ENCODE data around the gene CTPS2. TPM values are rescaled to one million over a fixed set of nuclear protein-coding genes. Genes with fewer than 3 reads are reported as not detected.
"Not testable (repeated sequence)": the region's sequence is repeated elsewhere in the genome, so short reads cannot be mapped to it uniquely, and the experiment has no call there.

The CTPS2 gene
- total RNA-seq, 4 donors from 2014 or later: 15.9 to 25.0 (median 19.3) TPM

- Histone ChIP-seq H3K9me3 (no peaks in the 10 kb centered on the region), H3K36me3 (peaks cover 17 to 29% of the 10 kb centered on the region in 2 donors), H3K27ac (no peak overlapping the region), H3K27me3 (no peaks in the 10 kb centered on the region), H3K4me3 (replicated peaks in 1 of 3) (no peak overlapping the region), H3K4me1 (no peaks in the 10 kb centered on the region)
- TF ChIP-seq POLR2A (IDR thresholded peaks at IDR 0.05): no peak
- TF ChIP-seq, protein P1, sequence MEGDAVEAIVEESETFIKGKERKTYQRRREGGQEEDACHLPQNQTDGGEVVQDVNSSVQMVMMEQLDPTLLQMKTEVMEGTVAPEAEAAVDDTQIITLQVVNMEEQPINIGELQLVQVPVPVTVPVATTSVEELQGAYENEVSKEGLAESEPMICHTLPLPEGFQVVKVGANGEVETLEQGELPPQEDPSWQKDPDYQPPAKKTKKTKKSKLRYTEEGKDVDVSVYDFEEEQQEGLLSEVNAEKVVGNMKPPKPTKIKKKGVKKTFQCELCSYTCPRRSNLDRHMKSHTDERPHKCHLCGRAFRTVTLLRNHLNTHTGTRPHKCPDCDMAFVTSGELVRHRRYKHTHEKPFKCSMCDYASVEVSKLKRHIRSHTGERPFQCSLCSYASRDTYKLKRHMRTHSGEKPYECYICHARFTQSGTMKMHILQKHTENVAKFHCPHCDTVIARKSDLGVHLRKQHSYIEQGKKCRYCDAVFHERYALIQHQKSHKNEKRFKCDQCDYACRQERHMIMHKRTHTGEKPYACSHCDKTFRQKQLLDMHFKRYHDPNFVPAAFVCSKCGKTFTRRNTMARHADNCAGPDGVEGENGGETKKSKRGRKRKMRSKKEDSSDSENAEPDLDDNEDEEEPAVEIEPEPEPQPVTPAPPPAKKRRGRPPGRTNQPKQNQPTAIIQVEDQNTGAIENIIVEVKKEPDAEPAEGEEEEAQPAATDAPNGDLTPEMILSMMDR (IDR thresholded peaks at IDR 0.05): no peak
- 88 to 96% methylated on average over 2 to 5 of the region's 5 CpGs for WGBS, 2 donors
- intact Hi-C loops (cut with DNase I): no loop called here
- no peak for DNase-seq
These were observed 24.6 kb upstream of the CTPS2 start for GRCh38 chrX:16737024-16737423.

GRCh38 chrX:16733013-16733412 is 20.5 kb upstream of the CTPS2 start:
- intact Hi-C loops (cut with DNase I): no loop called here
- H3K36me3 ChIP-seq: peaks cover 12 to 17% of the 10 kb centered on the region in 2 donors

DNA sequence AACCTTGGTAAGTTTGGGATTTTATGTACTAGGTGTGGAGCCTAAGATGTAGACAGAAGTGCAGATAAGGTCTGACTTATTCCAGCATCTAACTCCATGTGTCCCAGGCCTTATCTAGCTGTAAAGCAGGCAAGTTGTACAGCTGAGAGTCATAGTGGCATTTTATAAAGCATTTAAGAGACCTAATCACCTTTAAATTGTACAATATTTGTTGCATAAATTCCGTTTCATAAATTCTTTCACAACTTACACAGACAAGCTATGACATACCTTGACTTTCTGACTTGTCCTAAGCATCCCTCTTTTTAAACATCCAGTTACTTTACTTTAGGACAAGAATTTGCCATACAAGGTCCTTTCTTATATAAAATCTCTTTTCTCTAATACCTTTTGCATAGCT is 18.0 kb upstream of the CTPS2 start:
- no peak overlapping the region for H3K27ac ChIP-seq
- DNase-seq: no peak
- intact Hi-C loops (cut with DNase I): no loop called here
- no peaks in the 10 kb centered on the region for H3K27me3 ChIP-seq
- H3K9me3 ChIP-seq: no peaks in the 10 kb centered on the region
- no peaks in the 10 kb centered on the region for H3K4me1 ChIP-seq
- TF ChIP-seq, protein P1 (IDR thresholded peaks at IDR 0.05): no peak
- TF ChIP-seq POLR2A (IDR thresholded peaks at IDR 0.05): no peak
- 100% methylated on average over 1 of the region's 1 CpG for WGBS, 2 donors
- H3K4me3 ChIP-seq (replicated peaks in 1 of 3): no peak overlapping the region
- H3K36me3 ChIP-seq: no peaks in the 10 kb centered on the region

More at GRCh38 chrX:16733013-16733412, 20.5 kb upstream of the CTPS2 start:
- no peak overlapping the region for H3K4me3 ChIP-seq (replicated peaks in 1 of 3)
- H3K4me1 ChIP-seq: no peaks in the 10 kb centered on the region
- H3K9me3 ChIP-seq: no peaks in the 10 kb centered on the region
- H3K27me3 ChIP-seq: no peaks in the 10 kb centered on the region
- no peak for DNase-seq
- no peak overlapping the region for H3K27ac ChIP-seq
- no peak for TF ChIP-seq POLR2A (IDR thresholded peaks at IDR 0.05)
- TF ChIP-seq, protein P1 (IDR thresholded peaks at IDR 0.05): no peak

DNA sequence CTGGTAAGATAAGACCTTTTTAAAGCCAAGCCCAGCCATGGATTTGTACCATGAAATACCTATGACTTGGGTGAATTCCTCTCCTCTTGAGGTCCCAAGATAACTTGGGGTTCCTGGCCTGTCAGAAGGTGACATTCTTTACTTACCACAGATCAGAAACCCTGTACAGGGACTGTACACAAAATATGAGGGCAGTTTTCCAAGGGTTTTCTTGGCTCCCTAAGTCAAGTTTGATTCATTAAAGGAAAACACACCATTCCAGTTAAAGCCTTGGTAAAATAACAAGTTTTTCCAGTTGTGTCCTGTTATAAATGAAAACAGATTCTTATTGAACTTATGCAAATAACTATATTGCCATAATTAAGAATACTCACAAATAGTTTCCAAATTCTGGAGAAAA is 15.2 kb upstream of the CTPS2 start:
- no peaks in the 10 kb centered on the region for H3K36me3 ChIP-seq
- H3K4me3 ChIP-seq (replicated peaks in 1 of 3): no peak overlapping the region
- H3K9me3 ChIP-seq: no peaks in the 10 kb centered on the region
- no peak overlapping the region for H3K27ac ChIP-seq
- intact Hi-C loops (cut with DNase I): no loop called here
- no peak for TF ChIP-seq POLR2A (IDR thresholded peaks at IDR 0.05)
- TF ChIP-seq, protein P1 (IDR thresholded peaks at IDR 0.05): no peak
- H3K27me3 ChIP-seq: no peaks in the 10 kb centered on the region
- no peaks in the 10 kb centered on the region for H3K4me1 ChIP-seq
- no peak for DNase-seq

DNA sequence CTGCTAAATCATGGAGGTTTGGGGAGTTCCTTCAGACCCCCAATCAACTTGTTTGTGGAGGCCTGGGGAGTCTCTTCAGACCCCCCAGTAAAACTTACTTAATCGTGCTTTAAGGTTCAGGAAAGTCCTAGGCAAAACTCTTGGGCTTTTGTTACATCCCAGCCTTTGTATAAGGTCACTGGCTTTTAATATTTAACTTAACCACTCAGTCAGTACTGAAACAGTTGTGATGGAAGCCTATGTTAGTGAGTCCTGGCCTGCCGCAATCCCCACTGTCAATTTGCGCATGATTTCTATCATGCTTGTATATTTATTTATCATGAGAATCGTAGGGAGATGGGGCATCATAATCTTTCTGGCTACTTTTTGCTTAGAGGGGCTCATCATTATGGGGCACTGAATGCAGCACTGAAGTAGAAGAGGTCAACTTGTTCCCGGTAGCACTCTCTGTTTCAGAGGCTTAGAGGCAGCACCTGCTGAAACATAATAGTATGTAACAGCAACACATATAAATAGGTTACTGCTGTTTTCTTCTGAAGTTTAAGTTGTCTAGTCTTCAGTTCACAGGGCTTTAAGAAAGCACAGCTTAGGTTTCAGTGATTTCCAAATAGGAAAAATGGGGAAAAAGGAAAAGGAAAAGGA is 14.0 kb upstream of the CTPS2 start:
- 92 to 95% methylated on average over 5 of the region's 5 CpGs for WGBS, 2 donors
- H3K9me3 ChIP-seq; H3K4me1 ChIP-seq; H3K27ac ChIP-seq; intact Hi-C loops (cut with DNase I); H3K4me3 ChIP-seq (replicated peaks in 1 of 3); H3K27me3 ChIP-seq; DNase-seq; H3K36me3 ChIP-seq: not testable (repeated sequence)

Data from thyroid gland (tissue), 4 donors.